HL-60 (cell line): Measurements from ENCODE around the gene VAT1.
A peak's percentile ranks its signal among the peaks of the same experiment; 100 is the strongest.

ENCODE experiments used
- DNase-seq, 2 experiments: peaks; one replicate each; pipeline ENCODE4 v3.0.0-alpha.2; 2010 to 2020; ENCODE audit warnings: low read depth in 1 of 2, low spot score in 1 of 2
- H3K27ac ChIP-seq: fragments of 250-450 bp; sonication (Bioruptor Pico); replicated peaks from 2 replicates; pipeline ENCODE4 v1.5.1; 2020; ENCODE audit warnings: mild to moderate bottlenecking, moderate library complexity
- H3K27me3 ChIP-seq: fragments of 250-450 bp; sonication (Bioruptor Pico); 2 replicates; pipeline ENCODE4 v1.5.1; 2021; ENCODE audit warnings: mild to moderate bottlenecking, moderate library complexity; ENCODE audit not compliant: insufficient read depth, poor library complexity, severe bottlenecking
- H3K4me3 ChIP-seq: replicated peaks from 2 replicates; pipeline ENCODE4 v1.5.1; 2011; ENCODE audit warnings: mild to moderate bottlenecking, control low read depth, low read length; ENCODE audit not compliant: insufficient read depth
- CTCF ChIP-seq: IDR thresholded peaks from one replicate; pipeline ENCODE4 v1.5.1; 2011; ENCODE audit warnings: low read length, control low read depth, inconsistent platforms; ENCODE audit not compliant: insufficient read depth
- GABPA ChIP-seq: IDR thresholded peaks from 2 replicates; pipeline ENCODE4 v1.6.1; 2012; ENCODE audit warnings: low read depth
- POLR2AphosphoS5 ChIP-seq: IDR thresholded peaks from 2 replicates; pipeline ENCODE4 v1.6.1; 2012; ENCODE audit warnings: low read depth
- REST ChIP-seq: IDR thresholded peaks from 2 replicates; pipeline ENCODE4 v1.6.1; 2012; ENCODE audit warnings: low read depth; ENCODE audit not compliant: insufficient replicate concordance
- SPI1 ChIP-seq: IDR thresholded peaks from 2 replicates; pipeline ENCODE4 v1.6.1; 2012; ENCODE audit warnings: low read depth, mild to moderate bottlenecking, borderline replicate concordance

Gene VAT1

GRCh38 chr17:42985225-42985624 is 37.0 kb downstream of the VAT1 start:
- TF ChIP-seq CTCF (no peak), GABPA (no peak), REST (no peak), SPI1 (peak; percentile 100), POLR2AphosphoS5 (peak; percentile 19; the same call in 1 of the 2 replicates)
- DNase-seq: peak in 1 of 2 experiments; percentile 86
- H3K27me3 ChIP-seq: no peaks in the 10 kb centered on the region
- H3K4me3 ChIP-seq: no peak overlapping the region
- H3K27ac ChIP-seq: peak overlapping the region; percentile 80

GRCh38 chr17:42982266-42982665 is 39.9 kb downstream of the VAT1 start:
- TF ChIP-seq POLR2AphosphoS5 (no peak), REST (no peak), GABPA (no peak)
- no peak overlapping the region for H3K27ac ChIP-seq
- no peak for DNase-seq
- no peak overlapping the region for H3K4me3 ChIP-seq
- no peaks in the 10 kb centered on the region for H3K27me3 ChIP-seq

- Histone ChIP-seq H3K27me3 (no peaks in the 10 kb centered on the region), H3K27ac (peak overlapping the region; percentile 79), H3K4me3 (peak overlapping the region; percentile 93)
- peak in 1 of 2 experiments; percentile 64 for DNase-seq
- TF ChIP-seq POLR2AphosphoS5 (no peak), CTCF (no peak), REST (no peak), GABPA (no peak), SPI1 (no peak)
Measured at GRCh38 chr17:42980766-42981397, 41.3 kb downstream of the VAT1 start.
